ENCODE measurements around the gene CAPN1. TPM values are rescaled to one million over a fixed set of nuclear protein-coding genes. Genes with fewer than 3 reads are reported as not detected.

Gene CAPN1
- total and polyA plus RNA-seq, 9 of the 15 experiments (the other 6 are each of a cell fraction or from before 2014, with no cell fraction given), result 3.5 to 199 (median 61.6) TPM

- TF ChIP-seq ZBTB8A (IDR thresholded peaks at IDR 0.05; ENCODE audit: partially characterized antibody), result no peak
- no peak for TF ChIP-seq ZNF583 (CRISPR knock-in tag; IDR thresholded peaks at IDR 0.05)
- no peak for TF ChIP-seq ATF2 (CRISPR knock-in tag; IDR thresholded peaks at IDR 0.05)
- TF ChIP-seq SMAD4 (CRISPR knock-in tag; conservative IDR thresholded peaks at IDR 0.05), result no peak
- no peak for TF ChIP-seq CBFA2T2 (conservative IDR thresholded peaks at IDR 0.05)
- no peak for TF ChIP-seq ZNF165 (CRISPR knock-in tag; IDR thresholded peaks at IDR 0.05; ENCODE audit: borderline replicate concordance)
- TF ChIP-seq NCOA1 (IDR thresholded peaks at IDR 0.05; ENCODE audit: low read depth), result no peak
- TF ChIP-seq HNRNPL (IDR thresholded peaks at IDR 0.05; ENCODE audit: low read depth, low read length), result no peak
- TF ChIP-seq HBP1 (CRISPR knock-in tag; IDR thresholded peaks at IDR 0.05), result no peak
- TF ChIP-seq ILK (tag; IDR thresholded peaks at IDR 0.05; ENCODE audit: borderline replicate concordance, low read depth), result no peak
- TF ChIP-seq MITF (IDR thresholded peaks at IDR 0.05), result no peak
- TF ChIP-seq SMAD2 (IDR thresholded peaks at IDR 0.05; ENCODE audit: low read depth, low read length), result no peak
- no peak for TF ChIP-seq STAG1 (CRISPR knock-in tag; IDR thresholded peaks at IDR 0.05; ENCODE audit: borderline replicate concordance)
- no peak for TF ChIP-seq ZNF311 (CRISPR knock-in tag; IDR thresholded peaks at IDR 0.05)
- no peak for TF ChIP-seq HIVEP1 (CRISPR knock-in tag; IDR thresholded peaks at IDR 0.05)
- no peak for TF ChIP-seq EZH2 (IDR thresholded peaks at IDR 0.05; ENCODE audit: borderline replicate concordance, low read depth, low read length)
- TF ChIP-seq ZNF253 (CRISPR knock-in tag; conservative IDR thresholded peaks at IDR 0.05), result no peak
- no peak for TF ChIP-seq PYGO2 (tag; IDR thresholded peaks at IDR 0.05)
- no peak for TF ChIP-seq PRMT5 (CRISPR knock-in tag; IDR thresholded peaks at IDR 0.05)
- TF ChIP-seq ZNF232 (CRISPR knock-in tag; IDR thresholded peaks at IDR 0.05), result no peak
- TF ChIP-seq ZC3H8 (IDR thresholded peaks at IDR 0.05), result no peak
- peak; percentile 19; the same call in 1 of the 2 replicates for TF ChIP-seq XRCC5 (IDR thresholded peaks at IDR 0.05; ENCODE audit: low read depth, low read length)
- TF ChIP-seq ZNF282 (CRISPR knock-in tag; IDR thresholded peaks at IDR 0.05), result no peak
- TF ChIP-seq CEBPZ (IDR thresholded peaks at IDR 0.05; ENCODE audit: borderline replicate concordance, low read depth, low read length), result no peak
Observed at GRCh38 chr11:65170058-65170534, 11.6 kb upstream of the CAPN1 start, which contains the start of gene SPDYC (continued).

All from K562 (cell line).